GM13977 (cell line): ENCODE results near the gene COL5A1.

Source experiments
- DNase-seq: peaks from one replicate; pipeline ENCODE4 v3.0.0; 2012; ENCODE audit warnings: low spot score
- CTCF ChIP-seq: IDR thresholded peaks from 2 replicates; pipeline ENCODE4 v1.5.1; 2012; ENCODE audit warnings: mild to moderate bottlenecking, control low read depth; ENCODE audit not compliant: insufficient read depth; ENCODE audit errors: extremely low read depth, missing control alignments
- in situ Hi-C: fragments of 300-500 bp; cut with MboI; formaldehyde crosslinking; loops from one replicate; pipeline ENCODE4 v1.12.0; 2022; ENCODE audit warnings: low sequenced_read_pairs, low pct_unique_long_range_greater_than_20kb, mixed read lengths, inconsistent platforms; ENCODE audit not compliant: unreplicated experiment

COL5A1 gene

GRCh38 chr9:134744385-134745295 lies 103.0 kb downstream of the COL5A1 start:
- TF ChIP-seq CTCF: no peak
- in situ Hi-C loops: no loop called here
- DNase-seq: no peak

DNA sequence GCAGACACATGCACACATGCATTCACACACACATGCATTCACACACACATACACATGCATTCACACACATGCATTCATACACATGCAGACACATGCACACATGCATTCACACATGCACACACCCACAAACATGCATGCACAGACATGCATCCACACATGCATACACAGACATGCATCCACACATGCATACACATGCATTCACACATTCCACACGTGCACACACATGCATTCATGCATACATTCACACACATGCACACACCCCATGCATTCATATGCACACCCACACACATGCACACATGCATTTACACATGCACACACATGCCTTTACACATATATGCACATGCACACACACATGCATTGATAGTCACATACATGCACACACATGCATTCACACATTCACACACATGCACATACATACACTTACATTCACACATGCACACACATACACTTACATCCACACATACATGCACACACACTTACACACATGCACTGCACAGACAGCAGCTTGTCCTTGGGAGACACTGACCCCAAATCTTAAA lies 106.4 kb downstream of the COL5A1 start:
- in situ Hi-C loops: no loop called here
- no peak for TF ChIP-seq CTCF

DNA sequence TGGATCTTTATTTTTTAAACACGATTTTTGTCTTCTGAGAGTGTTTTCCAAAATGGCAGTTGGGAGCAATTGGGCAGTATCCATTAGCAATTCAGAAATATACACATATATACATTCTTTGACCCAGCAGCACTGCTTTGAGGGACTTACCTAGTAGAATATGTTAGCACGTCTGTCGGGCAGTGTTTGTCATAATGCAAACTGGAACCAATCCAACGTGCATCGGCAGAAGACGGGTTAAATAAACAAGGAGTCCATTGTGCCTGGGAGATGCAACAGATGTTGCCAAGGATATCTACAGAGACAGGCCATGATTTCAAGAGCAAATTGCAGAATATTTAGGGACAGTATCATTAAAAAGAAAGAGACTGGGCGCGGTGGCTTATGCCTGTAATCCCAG lies 107.0 kb downstream of the COL5A1 start:
- no peak for DNase-seq
- no peak for TF ChIP-seq CTCF
- in situ Hi-C loops: no loop called here

More for the DNA sequence above, 106.4 kb downstream of the COL5A1 start:
- DNase-seq: no peak

DNA sequence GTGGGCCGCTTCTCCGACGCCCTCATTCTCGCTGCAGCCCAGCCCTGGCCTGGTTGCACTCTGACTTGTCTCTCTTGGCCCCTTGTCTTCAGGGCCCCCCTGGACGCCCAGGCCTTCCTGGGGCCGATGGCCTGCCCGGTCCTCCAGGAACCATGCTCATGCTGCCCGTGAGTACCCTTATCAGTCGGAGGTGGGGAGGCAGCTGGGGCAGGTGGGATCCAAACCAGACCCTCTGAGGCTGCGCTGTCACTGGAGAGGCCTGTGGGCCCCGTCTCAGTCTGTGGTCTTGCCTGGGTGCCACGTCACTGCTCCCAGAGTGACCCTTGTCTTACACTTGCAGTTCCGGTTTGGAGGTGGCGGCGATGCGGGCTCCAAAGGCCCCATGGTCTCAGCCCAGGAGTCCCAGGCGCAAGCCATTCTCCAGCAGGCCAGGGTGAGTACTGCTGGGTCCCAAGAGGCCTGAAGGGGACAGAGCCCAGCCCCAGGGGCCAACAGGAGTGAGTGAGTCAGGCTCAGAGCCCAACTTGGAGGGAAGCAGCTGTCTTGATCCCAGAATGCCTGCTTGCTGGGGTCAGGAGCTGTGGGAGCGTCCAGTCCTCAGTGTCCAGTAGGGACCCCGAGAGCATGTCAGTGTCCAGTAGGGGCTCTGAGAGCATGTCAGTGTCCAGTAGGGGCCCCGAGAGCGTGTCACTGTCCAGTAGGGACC lies 109.0 kb downstream of the COL5A1 start:
- no peak for DNase-seq
- in situ Hi-C loops: no loop called here
- no peak for TF ChIP-seq CTCF

DNA sequence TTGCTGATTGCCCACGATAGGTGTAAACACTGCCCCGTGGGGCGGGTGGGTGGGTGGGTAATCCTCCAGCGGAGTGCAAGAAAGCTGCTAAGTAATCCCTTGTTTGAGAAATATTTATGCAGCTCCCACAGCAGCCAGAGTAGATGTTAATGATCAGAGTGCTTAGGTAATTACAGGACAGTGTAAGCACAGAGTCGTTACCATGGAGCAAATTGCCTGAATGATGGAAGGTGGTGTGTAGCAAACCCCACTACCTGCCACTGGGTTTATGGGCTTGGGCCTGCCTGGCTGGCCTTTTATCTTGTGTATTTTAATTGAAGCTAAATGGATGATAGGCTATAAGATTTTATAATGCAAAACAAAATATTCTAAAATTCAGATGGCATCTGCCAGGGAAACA lies 110.0 kb downstream of the COL5A1 start:
- DNase-seq: no peak
- in situ Hi-C loops: no loop called here
- TF ChIP-seq CTCF: no peak

DNA sequence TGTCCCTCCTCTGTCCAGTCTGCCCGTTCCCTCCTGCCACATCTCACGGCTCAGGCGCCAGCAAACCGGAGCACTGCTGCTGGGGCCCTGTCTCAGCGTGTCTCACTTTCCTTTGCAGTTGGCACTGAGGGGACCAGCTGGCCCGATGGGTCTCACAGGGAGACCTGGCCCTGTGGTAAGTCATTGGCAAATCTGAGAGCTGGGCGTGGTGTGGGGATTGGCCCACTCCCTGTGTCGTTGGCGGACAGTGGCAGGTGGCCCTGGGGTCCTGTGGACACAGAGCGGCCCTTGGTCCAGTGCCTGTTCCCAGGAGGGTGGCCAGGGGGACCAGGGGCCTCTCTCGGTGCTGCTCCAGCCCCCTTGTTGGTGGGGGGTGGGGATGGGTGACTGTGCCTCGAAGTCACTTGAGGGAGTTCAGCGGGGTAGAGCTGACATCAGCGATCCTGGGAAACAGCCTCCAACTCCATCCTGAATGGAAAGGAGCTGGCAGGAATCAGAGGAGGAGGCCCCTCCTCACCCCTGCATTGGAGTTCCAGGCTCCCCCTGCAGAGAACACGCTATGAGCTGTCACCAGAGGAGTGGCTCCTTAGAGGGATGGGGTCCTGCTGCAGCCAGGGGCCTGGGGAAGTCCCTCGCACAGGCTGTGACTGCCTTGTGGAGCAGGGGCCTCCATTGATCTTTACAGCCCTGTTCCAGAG lies 111.0 kb downstream of the COL5A1 start:
- in situ Hi-C loops: no loop called here
- DNase-seq: no peak

More for the DNA sequence above, 111.0 kb downstream of the COL5A1 start:
- no peak for TF ChIP-seq CTCF
